WTC11 (cell line): Measurements from ENCODE around the gene STARD7. TPM values are rescaled to one million over a fixed set of nuclear protein-coding genes. Genes with fewer than 3 reads are reported as not detected.

ENCODE experiments used
- ATAC-seq: fragments of 200-7000 bp; cut with Tn5 transposase; 2 replicates; pipeline ENCODE4 v1.10.0; 2021; ENCODE audit warnings: mild to moderate bottlenecking, moderate library complexity
- CTCF ChIA-PET: fragments of 300-600 bp; sonication (Branson Sonifier 250); formaldehyde crosslinking; loops from one replicate; lab custom pipeline; 2021; ENCODE audit warnings: antibody characterized with exemption; lab: Charles Lee
- POLR2A ChIA-PET: fragments of 350-600 bp; sonication (Branson Sonifier 250); formaldehyde crosslinking; loops from one replicate; lab custom pipeline; 2021; ENCODE audit warnings: antibody characterized with exemption; lab: Charles Lee
- DNase-seq: peaks from one replicate; pipeline ENCODE4 v3.0.0; 2021; ENCODE audit warnings: low spot score
- H3K27ac Mint-ChIP-seq: 2 replicates; pipeline ENCODE4 v1.8.0; 2021; ENCODE audit warnings: mixed read lengths
- H3K27me3 Mint-ChIP-seq: 2 replicates; pipeline ENCODE4 v1.8.0; 2021; ENCODE audit warnings: low read depth, mild to moderate bottlenecking, moderate library complexity, mixed read lengths
- H3K36me3 Mint-ChIP-seq: 2 replicates; pipeline ENCODE4 v1.8.0; 2021; ENCODE audit warnings: mixed read lengths
- H3K4me1 Mint-ChIP-seq: 2 replicates; pipeline ENCODE4 v1.8.0; 2022; ENCODE audit warnings: mixed read lengths
- H3K4me3 Mint-ChIP-seq: 2 replicates; pipeline ENCODE4 v1.8.0; 2021; ENCODE audit warnings: mild to moderate bottlenecking, moderate library complexity, mixed read lengths
- H3K9me3 Mint-ChIP-seq: 2 replicates; pipeline ENCODE4 v1.8.0; 2021; ENCODE audit warnings: mixed read lengths
- ARID4B ChIP-seq: sonication (generic); formaldehyde crosslinking; IDR thresholded peaks from 2 replicates; pipeline ENCODE4 v1.8.0; 2023; ENCODE audit warnings: missing genetic modification reagents, mild to moderate bottlenecking, borderline replicate concordance
- ELF4 ChIP-seq: sonication (generic); formaldehyde crosslinking; IDR thresholded peaks from 2 replicates; pipeline ENCODE4 v1.8.1; 2022; ENCODE audit warnings: low read depth, mild to moderate bottlenecking, moderate library complexity, missing genetic modification reagents
- EMX1 ChIP-seq: fragments of 250-450 bp; sonication (Bioruptor Pico); IDR thresholded peaks from 2 replicates; pipeline ENCODE4 v1.8.0; 2021; ENCODE audit warnings: mild to moderate bottlenecking
- GABPB1 ChIP-seq: sonication (generic); formaldehyde crosslinking; IDR thresholded peaks from 2 replicates; pipeline ENCODE4 v1.8.1; 2023; ENCODE audit warnings: mild to moderate bottlenecking, missing genetic modification reagents
- HMGA2 ChIP-seq: fragments of 250-450 bp; sonication (Bioruptor Pico); IDR thresholded peaks from 2 replicates; pipeline ENCODE4 v1.4.0; 2021; ENCODE audit warnings: mild to moderate bottlenecking, moderate library complexity
- MAX ChIP-seq: sonication (generic); formaldehyde crosslinking; IDR thresholded peaks from 2 replicates; pipeline ENCODE4 v1.8.0; 2022; ENCODE audit warnings: mild to moderate bottlenecking, missing genetic modification reagents
- NFYB ChIP-seq: sonication (generic); formaldehyde crosslinking; conservative IDR thresholded peaks from 2 replicates; pipeline ENCODE4 v1.8.0; 2022; ENCODE audit warnings: low read depth, missing genetic modification reagents
- NR1H2 ChIP-seq: sonication (generic); formaldehyde crosslinking; IDR thresholded peaks from 2 replicates; pipeline ENCODE4 v1.9.0; 2021; ENCODE audit warnings: mild to moderate bottlenecking, moderate library complexity, missing genetic modification reagents
- OVOL2 ChIP-seq: fragments of 250-450 bp; sonication (Bioruptor Pico); IDR thresholded peaks from 2 replicates; pipeline ENCODE4 v1.9.0; 2021; ENCODE audit warnings: mild to moderate bottlenecking, borderline replicate concordance
- RELA ChIP-seq: sonication (generic); formaldehyde crosslinking; IDR thresholded peaks from 2 replicates; pipeline ENCODE4 v1.8.1; 2022; ENCODE audit warnings: missing genetic modification reagents, mild to moderate bottlenecking, borderline replicate concordance
- RORB ChIP-seq: fragments of 250-450 bp; sonication (Bioruptor Pico); IDR thresholded peaks from 2 replicates; pipeline ENCODE4 v1.9.0; 2021; ENCODE audit warnings: mild to moderate bottlenecking
- SMAD3 ChIP-seq: sonication (generic); formaldehyde crosslinking; IDR thresholded peaks from 2 replicates; pipeline ENCODE4 v1.8.0; 2022; ENCODE audit warnings: missing genetic modification reagents, mild to moderate bottlenecking, borderline replicate concordance
- SP1 ChIP-seq: sonication (generic); formaldehyde crosslinking; conservative IDR thresholded peaks from 2 replicates; pipeline ENCODE4 v1.8.1; 2022; ENCODE audit warnings: missing genetic modification reagents
- STAT6 ChIP-seq: sonication (generic); formaldehyde crosslinking; conservative IDR thresholded peaks from 2 replicates; pipeline ENCODE4 v1.8.1; 2023; ENCODE audit warnings: mild to moderate bottlenecking, low read depth, missing genetic modification reagents, moderate library complexity
- ZNF219 ChIP-seq: sonication (generic); formaldehyde crosslinking; IDR thresholded peaks from 2 replicates; pipeline ENCODE4 v1.8.0; 2023; ENCODE audit warnings: missing genetic modification reagents, mild to moderate bottlenecking, borderline replicate concordance
- ZNF317 ChIP-seq: sonication (generic); formaldehyde crosslinking; IDR thresholded peaks from 2 replicates; pipeline ENCODE4 v1.8.1; 2023; ENCODE audit warnings: low read depth, mild to moderate bottlenecking, moderate library complexity, missing genetic modification reagents, borderline replicate concordance
- ZNF416 ChIP-seq: fragments of 250-450 bp; sonication (Bioruptor Pico); IDR thresholded peaks from 2 replicates; pipeline ENCODE4 v1.9.0; 2021; ENCODE audit warnings: mild to moderate bottlenecking, inconsistent platforms
- ZNF423 ChIP-seq: fragments of 250-450 bp; sonication (Bioruptor Pico); IDR thresholded peaks from 2 replicates; pipeline ENCODE4 v2.1.2; 2022; ENCODE audit warnings: mild to moderate bottlenecking, moderate library complexity
- ZNF425 ChIP-seq: fragments of 250-450 bp; sonication (Bioruptor Pico); conservative IDR thresholded peaks from 2 replicates; pipeline ENCODE4 v1.9.0; 2021; ENCODE audit warnings: mild to moderate bottlenecking
- total RNA-seq: library from RNA; stranded (reverse); gene quantifications from 3 replicates; pipeline ENCODE4 v1.2.3, GENCODE V29; 2021

Gene STARD7
- total RNA-seq, 1 experiment from 2014 or later = 217 TPM

- no peaks in the 10 kb centered on the region for H3K9me3 Mint-ChIP-seq
- CTCF ChIA-PET = interaction anchor here (0.8 to 1.0 kb wide), 4 partner anchors 15 to 20 kb away, joined by 3 to 4 read pairs (median 4); partner anchors contain the start of gene ASTL
- H3K27ac Mint-ChIP-seq = no peak overlapping the region
- ATAC-seq (no peak), DNase-seq (no peak)
- peaks cover 30% of the 10 kb centered on the region for H3K4me1 Mint-ChIP-seq
- H3K4me3 Mint-ChIP-seq = no peak overlapping the region
- H3K36me3 Mint-ChIP-seq = no peaks in the 10 kb centered on the region
- H3K27me3 Mint-ChIP-seq = no peaks in the 10 kb centered on the region; the same call in 1 of the 2 replicates
- TF ChIP-seq STAT6 (CRISPR knock-in tag) (no peak), EMX1 (CRISPR knock-in tag) (no peak), SP1 (CRISPR knock-in tag) (no peak), RORB (no peak), OVOL2 (no peak), ELF4 (no peak), NFYB (no peak)
- POLR2A ChIA-PET = no interaction called here
Measured at GRCh38 chr2:96154506-96155380, 53.9 kb downstream of the STARD7 start.

- Mint-ChIP-seq H3K36me3 (no peaks in the 10 kb centered on the region), H3K27me3 (no peaks in the 10 kb centered on the region; the same call in 1 of the 2 replicates), H3K9me3 (no peaks in the 10 kb centered on the region), H3K4me3 (no peak overlapping the region), H3K27ac (no peak overlapping the region; the same call in 1 of the 2 replicates), H3K4me1 (peaks cover 28% of the 10 kb centered on the region)
- ATAC-seq (no peak), DNase-seq (no peak)
- ChIA-PET POLR2A (no interaction called here), CTCF (interaction anchor here (0.9 to 2.4 kb wide), 4 partner anchors 15 to 37 kb away, joined by 4 to 15 read pairs (median 6); partner anchors contain the start of gene ADRA2B)
- no peak for TF ChIP-seq SP1 (CRISPR knock-in tag)
- no peak for TF ChIP-seq ZNF219 (CRISPR knock-in tag)
- no peak for TF ChIP-seq ZNF425
- TF ChIP-seq STAT6 (CRISPR knock-in tag) = no peak
- no peak for TF ChIP-seq MAX (CRISPR knock-in tag)
- TF ChIP-seq ZNF416 (CRISPR knock-in tag) = no peak
- TF ChIP-seq ZNF317 (CRISPR knock-in tag) = no peak
- TF ChIP-seq RELA (CRISPR knock-in tag) = no peak
- TF ChIP-seq ZNF423 = no peak
- TF ChIP-seq ARID4B (CRISPR knock-in tag) = no peak
- TF ChIP-seq NR1H2 (CRISPR knock-in tag) = no peak
- no peak for TF ChIP-seq GABPB1 (CRISPR knock-in tag)
- no peak for TF ChIP-seq HMGA2
- TF ChIP-seq SMAD3 (CRISPR knock-in tag) = no peak
Measured at GRCh38 chr2:96153991-96154431, 54.6 kb downstream of the STARD7 start.
